ENCODE results near the gene EFNA5. TPM values are rescaled to one million over a fixed set of nuclear protein-coding genes. Genes with fewer than 3 reads are reported as not detected.

The EFNA5 gene
- total RNA-seq, 4 donors from 2014 or later: 2.4 to 9.2 (median 3.9) TPM

GRCh38 chr5:107682533-107682932 lies 11.8 kb upstream of the EFNA5 start:
- Histone ChIP-seq H3K4me1 (no peaks in the 10 kb centered on the region), H3K4me3 (no peak overlapping the region), H3K9me3 (no peaks in the 10 kb centered on the region), H3K27me3 (no peaks in the 10 kb centered on the region), H3K36me3 (no peaks in the 10 kb centered on the region), H3K27ac (no peak overlapping the region)
- no peak for TF ChIP-seq POLR2AphosphoS5 (IDR thresholded peaks at IDR 0.05)
- TF ChIP-seq EP300 (IDR thresholded peaks at IDR 0.05): no peak
- TF ChIP-seq, protein P1, sequence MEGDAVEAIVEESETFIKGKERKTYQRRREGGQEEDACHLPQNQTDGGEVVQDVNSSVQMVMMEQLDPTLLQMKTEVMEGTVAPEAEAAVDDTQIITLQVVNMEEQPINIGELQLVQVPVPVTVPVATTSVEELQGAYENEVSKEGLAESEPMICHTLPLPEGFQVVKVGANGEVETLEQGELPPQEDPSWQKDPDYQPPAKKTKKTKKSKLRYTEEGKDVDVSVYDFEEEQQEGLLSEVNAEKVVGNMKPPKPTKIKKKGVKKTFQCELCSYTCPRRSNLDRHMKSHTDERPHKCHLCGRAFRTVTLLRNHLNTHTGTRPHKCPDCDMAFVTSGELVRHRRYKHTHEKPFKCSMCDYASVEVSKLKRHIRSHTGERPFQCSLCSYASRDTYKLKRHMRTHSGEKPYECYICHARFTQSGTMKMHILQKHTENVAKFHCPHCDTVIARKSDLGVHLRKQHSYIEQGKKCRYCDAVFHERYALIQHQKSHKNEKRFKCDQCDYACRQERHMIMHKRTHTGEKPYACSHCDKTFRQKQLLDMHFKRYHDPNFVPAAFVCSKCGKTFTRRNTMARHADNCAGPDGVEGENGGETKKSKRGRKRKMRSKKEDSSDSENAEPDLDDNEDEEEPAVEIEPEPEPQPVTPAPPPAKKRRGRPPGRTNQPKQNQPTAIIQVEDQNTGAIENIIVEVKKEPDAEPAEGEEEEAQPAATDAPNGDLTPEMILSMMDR (IDR thresholded peaks at IDR 0.05): no peak
- TF ChIP-seq POLR2A (IDR thresholded peaks at IDR 0.05): no peak
- WGBS, 2 donors (ENCODE audit: low coverage in 1 of 2): 38 to 47% methylated on average over 2 to 3 of the region's 3 CpGs
- no peak for ATAC-seq

DNA sequence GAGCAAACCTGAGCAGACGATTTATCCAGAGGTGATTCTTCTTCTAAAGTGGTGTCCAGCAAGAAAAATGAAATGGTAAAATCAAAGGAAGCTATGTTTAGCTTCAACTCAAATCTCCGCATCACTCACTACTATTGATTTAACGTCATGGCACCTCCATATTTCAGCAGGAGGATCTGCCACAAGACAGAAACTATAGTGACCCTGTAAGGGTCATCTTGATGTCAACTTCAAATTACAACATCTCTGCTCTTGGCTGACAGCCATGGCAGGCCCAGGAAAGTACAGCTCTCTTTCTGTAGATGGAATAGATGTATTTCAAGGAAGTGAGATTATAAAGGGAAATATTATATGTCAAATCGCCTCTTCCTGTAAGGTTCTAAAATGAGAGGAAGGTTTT lies 10.1 kb upstream of the EFNA5 start:
- Histone ChIP-seq H3K36me3 (no peaks in the 10 kb centered on the region), H3K27ac (no peak overlapping the region), H3K4me3 (no peak overlapping the region), H3K4me1 (no peaks in the 10 kb centered on the region), H3K9me3 (no peaks in the 10 kb centered on the region), H3K27me3 (no peaks in the 10 kb centered on the region)
- ATAC-seq: no peak
- TF ChIP-seq POLR2AphosphoS5 (IDR thresholded peaks at IDR 0.05): no peak
- no peak for TF ChIP-seq EP300 (IDR thresholded peaks at IDR 0.05)
- no peak for TF ChIP-seq POLR2A (IDR thresholded peaks at IDR 0.05)
- TF ChIP-seq, protein P1 (IDR thresholded peaks at IDR 0.05): no peak
- 74 to 82% methylated on average over 4 of the region's 4 CpGs for WGBS, 2 donors (ENCODE audit: low coverage in 1 of 2)

DNA sequence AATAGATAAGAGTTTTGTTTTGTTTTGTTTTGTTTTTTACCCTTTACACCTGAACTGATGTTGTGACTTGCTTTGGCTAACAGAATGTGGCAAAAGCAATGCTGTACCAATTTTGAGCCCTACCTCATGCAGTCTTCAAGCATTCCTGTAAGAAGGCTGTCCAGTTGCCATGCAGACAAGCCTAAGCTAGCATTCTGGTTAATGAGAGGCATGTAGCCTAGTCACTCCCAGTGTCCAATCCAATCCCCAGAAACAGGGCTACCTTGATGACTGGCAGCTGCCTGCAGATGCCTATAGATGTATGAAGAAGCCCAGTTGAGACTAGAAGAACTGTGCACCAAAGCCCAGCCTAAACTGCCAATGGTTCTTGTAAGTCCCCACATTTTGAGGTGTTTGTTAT lies 9.4 kb upstream of the EFNA5 start:
- no peak for ATAC-seq
- Histone ChIP-seq H3K27me3 (peaks cover 3% of the 10 kb centered on the region), H3K36me3 (no peaks in the 10 kb centered on the region), H3K27ac (no peak overlapping the region), H3K4me3 (no peak overlapping the region), H3K9me3 (no peaks in the 10 kb centered on the region), H3K4me1 (no peaks in the 10 kb centered on the region)
- TF ChIP-seq, protein P1 (IDR thresholded peaks at IDR 0.05): no peak
- no peak for TF ChIP-seq POLR2AphosphoS5 (IDR thresholded peaks at IDR 0.05)
- no peak for TF ChIP-seq EP300 (IDR thresholded peaks at IDR 0.05)
- TF ChIP-seq POLR2A (IDR thresholded peaks at IDR 0.05): no peak

DNA sequence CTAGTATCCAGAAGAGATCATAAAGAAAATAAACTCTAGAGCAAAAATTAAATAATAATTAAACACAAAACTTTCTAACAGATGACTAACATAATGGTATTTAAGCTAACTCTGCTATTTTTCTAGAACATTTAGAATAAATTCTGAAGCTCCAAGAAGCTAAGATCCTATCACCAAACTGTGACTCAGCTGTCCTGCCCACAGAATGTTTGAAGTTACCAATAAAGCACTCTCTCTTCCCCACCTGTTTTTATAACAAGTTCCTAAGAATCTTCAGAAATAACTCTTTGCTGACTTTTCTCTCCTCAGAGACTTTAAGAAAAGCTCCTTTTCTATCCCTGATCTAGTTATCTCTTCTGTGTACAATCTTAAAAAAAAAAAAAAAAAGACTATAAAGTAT lies 6.0 kb upstream of the EFNA5 start:
- no peak overlapping the region for H3K4me3 ChIP-seq
- TF ChIP-seq, protein P1 (IDR thresholded peaks at IDR 0.05): no peak
- no peak for TF ChIP-seq EP300 (IDR thresholded peaks at IDR 0.05)
- TF ChIP-seq POLR2AphosphoS5 (IDR thresholded peaks at IDR 0.05): no peak
- no peak for TF ChIP-seq POLR2A (IDR thresholded peaks at IDR 0.05)
- H3K27ac ChIP-seq: no peak overlapping the region
- no peak for ATAC-seq
- H3K36me3 ChIP-seq: no peaks in the 10 kb centered on the region
- H3K9me3 ChIP-seq: no peaks in the 10 kb centered on the region
- peaks cover 0 to 19% (median 10%) of the 10 kb centered on the region in 3 donors for H3K4me1 ChIP-seq
- H3K27me3 ChIP-seq: peaks cover 13% of the 10 kb centered on the region

- H3K27ac ChIP-seq: no peak overlapping the region
- no peaks in the 10 kb centered on the region for H3K36me3 ChIP-seq
- peaks cover 28% of the 10 kb centered on the region for H3K27me3 ChIP-seq
- TF ChIP-seq, protein P1 (IDR thresholded peaks at IDR 0.05): no peak
- TF ChIP-seq EP300 (IDR thresholded peaks at IDR 0.05) (no peak), POLR2AphosphoS5 (IDR thresholded peaks at IDR 0.05) (no peak), POLR2A (IDR thresholded peaks at IDR 0.05) (no peak)
- H3K4me1 ChIP-seq: peaks cover 0 to 34% (median 19%) of the 10 kb centered on the region in 3 donors
- no peaks in the 10 kb centered on the region for H3K9me3 ChIP-seq
- no peak overlapping the region for H3K4me3 ChIP-seq
- WGBS, 2 donors (ENCODE audit: low coverage in 1 of 2): 76 to 80% methylated on average over 9 of the region's 9 CpGs
- no peak for ATAC-seq
Measured at GRCh38 chr5:107675201-107675600, 4.5 kb upstream of the EFNA5 start.

Data from gastroesophageal sphincter (tissue), 4 donors.